K562 (cell line): Measurements from ENCODE around the gene PTBP3. TPM values are rescaled to one million over a fixed set of nuclear protein-coding genes. Genes with fewer than 3 reads are reported as not detected.
A peak's percentile ranks its signal among the peaks of the same experiment; 100 is the strongest.

Source experiments
- CEBPB ChIP-seq: fragments of 450-650 bp; IDR thresholded peaks from 2 replicates; pipeline ENCODE4 v1.6.1; 2016; ENCODE audit warnings: missing genetic modification characterization, missing compliant biosample characterization
- DIDO1 ChIP-seq: fragments of 450-650 bp; IDR thresholded peaks from 2 replicates; pipeline ENCODE4 v1.6.1; 2016; ENCODE audit warnings: low read depth, missing biosample characterization, missing genetic modification characterization
- ELF4 ChIP-seq: fragments of 450-650 bp; formaldehyde crosslinking; IDR thresholded peaks from 2 replicates; pipeline ENCODE4 v1.4.0; 2022; ENCODE audit warnings: missing genetic modification characterization
- FOXK2 ChIP-seq, 2 experiments: fragments of 450-650 bp; IDR thresholded peaks in 1 of 2; conservative IDR thresholded peaks in 1 of 2; 2 replicates each; pipeline ENCODE4 v1.6.1; 2016; ENCODE audit warnings: low read depth in 2 of 2, mild to moderate bottlenecking in 1 of 2
- HES1 ChIP-seq: fragments of 450-650 bp; IDR thresholded peaks from 2 replicates; pipeline ENCODE4 v1.6.1; 2016; ENCODE audit warnings: low read depth, mild to moderate bottlenecking, moderate library complexity
- HNRNPUL1 ChIP-seq: fragments of 200-400 bp; formaldehyde crosslinking; IDR thresholded peaks from 2 replicates; pipeline ENCODE4 v1.6.1; 2017; ENCODE audit warnings: low read length
- KAT7 ChIP-seq: sonication (generic); formaldehyde crosslinking; IDR thresholded peaks from 2 replicates; pipeline ENCODE4 v1.8.0; 2022; ENCODE audit warnings: missing genetic modification reagents, mild to moderate bottlenecking, borderline replicate concordance
- MCM3 ChIP-seq: fragments of 450-650 bp; IDR thresholded peaks from 2 replicates; pipeline ENCODE4 v1.6.1; 2016
- NR3C1 ChIP-seq: sonication (generic); formaldehyde crosslinking; IDR thresholded peaks from 2 replicates; pipeline ENCODE4 v1.8.1; 2022; ENCODE audit warnings: missing genetic modification reagents
- POLR2A ChIP-seq: fragments of 450-650 bp; conservative IDR thresholded peaks from 2 replicates; pipeline ENCODE4 v1.6.1; 2016
- PURB ChIP-seq: sonication (generic); formaldehyde crosslinking; IDR thresholded peaks from 2 replicates; pipeline ENCODE4 v1.9.0; 2021; ENCODE audit warnings: low read depth, mild to moderate bottlenecking, missing genetic modification reagents
- RERE ChIP-seq: sonication (generic); formaldehyde crosslinking; IDR thresholded peaks from 2 replicates; pipeline ENCODE4 v1.8.0; 2023; ENCODE audit warnings: missing genetic modification reagents, mild to moderate bottlenecking, borderline replicate concordance
- SP2 ChIP-seq: IDR thresholded peaks from 2 replicates; pipeline ENCODE4 v1.6.1; 2011; ENCODE audit warnings: mild to moderate bottlenecking, low read depth, low read length, moderate library complexity; ENCODE audit not compliant: poor library complexity, severe bottlenecking; ENCODE audit errors: extremely low read depth
- U2AF1 ChIP-seq: fragments of 200-400 bp; formaldehyde crosslinking; optimal IDR thresholded peaks from 2 replicates; pipeline ENCODE3; 2017; ENCODE audit warnings: mild to moderate bottlenecking, low read depth, low read length, moderate library complexity
- ZBTB8A ChIP-seq: fragments of 450-650 bp; IDR thresholded peaks from 2 replicates; pipeline ENCODE4 v1.6.1; 2018; ENCODE audit warnings: mild to moderate bottlenecking, moderate library complexity; ENCODE audit not compliant: partially characterized antibody
- ZNF316 ChIP-seq: fragments of 450-650 bp; IDR thresholded peaks from 2 replicates; pipeline ENCODE4 v1.6.1; 2016
- ZNF436 ChIP-seq: fragments of 250-450, 450-650 bp; sonication (Bioruptor Pico); formaldehyde crosslinking; IDR thresholded peaks from 2 replicates; pipeline ENCODE4 v1.7.0; 2020; ENCODE audit warnings: mild to moderate bottlenecking
- ZNF592 ChIP-seq: fragments of 450-650 bp; IDR thresholded peaks from 2 replicates; pipeline ENCODE4 v1.6.1; 2017; ENCODE audit warnings: antibody characterized with exemption, mild to moderate bottlenecking
- ZNF764 ChIP-seq: fragments of 250-450 bp; sonication (Bioruptor Pico); IDR thresholded peaks from 2 replicates; pipeline ENCODE4 v1.4.0; 2020; ENCODE audit warnings: low read depth, mild to moderate bottlenecking, moderate library complexity
- polyA plus RNA-seq, 8 experiments: library from polyadenylated mRNA; depleted of rRNA in 4 of 8; stranded (reverse) in 5 of 8; unstranded in 3 of 8; fragments of >200 nt; fragmentation: Nextera tagmentation in 2 of 8; fragmentation: Illumina TruSeq in 1 of 8; extraction: Ambion mirVana in 2 of 8; extraction: Trizol in 1 of 8; gene quantifications; 2 replicates each; pipeline versions ENCODE4 v1.2.1 to v1.2.3, GENCODE V29; 2011 to 2014; ENCODE audit warnings: inconsistent platforms in 1 of 8, missing spikeins in 1 of 8
- total RNA-seq, 7 experiments: library from RNA; depleted of rRNA in 6 of 7; stranded (reverse); fragments of >200 nt in 6 of 7; fragmentation: Illumina TruSeq in 2 of 7; extraction: Trizol in 2 of 7; gene quantifications; 2 replicates each; pipeline versions ENCODE4 v1.2.1 to v1.2.3, GENCODE V29; 2011 to 2021; ENCODE audit warnings: low replicate concordance in 1 of 7

Gene PTBP3
- total and polyA plus RNA-seq, 9 of the 15 experiments (the other 6 are each of a cell fraction or from before 2014, with no cell fraction given), result 22.4 to 132 (median 68.0) TPM

- no peak for TF ChIP-seq PURB (CRISPR knock-in tag)
- TF ChIP-seq U2AF1, result no peak
- TF ChIP-seq ZNF592, result peak; percentile 98
- no peak; the same call in 1 of the 2 replicates for TF ChIP-seq ZNF764 (CRISPR knock-in tag)
- TF ChIP-seq ZNF316, result peak; percentile 90
- peak; percentile 74; the same call in 1 of the 2 replicates for TF ChIP-seq ELF4 (CRISPR knock-in tag)
- 0 out of 2 replicates have a peak, but pooled peaks have one; percentile 32 for TF ChIP-seq CEBPB
- TF ChIP-seq FOXK2 (conservative IDR thresholded peaks at IDR 0.05 in 1 of 2, IDR thresholded peaks at IDR 0.05 in 1 of 2; ENCODE audit: low read depth in 2 of 2), result peak; percentile 71 to 77
- TF ChIP-seq HES1, result no peak
- TF ChIP-seq POLR2A, result no peak
- TF ChIP-seq ZBTB8A, result no peak
- no peak for TF ChIP-seq ZNF436 (CRISPR knock-in tag)
- TF ChIP-seq NR3C1 (CRISPR knock-in tag), result no peak
- TF ChIP-seq RERE (CRISPR knock-in tag), result no peak
- no peak for TF ChIP-seq MCM3
- no peak for TF ChIP-seq KAT7 (CRISPR knock-in tag)
- TF ChIP-seq DIDO1 (tag), result no peak
- no peak for TF ChIP-seq SP2
- no peak for TF ChIP-seq HNRNPUL1
Observed at GRCh38 chr9:112224401-112225289, 108.8 kb downstream of the PTBP3 start (continued).
